Upper lobe of right lung (tissue), 1 donor: ENCODE data around the gene BICD2. TPM values are rescaled to one million over a fixed set of nuclear protein-coding genes. Genes with fewer than 3 reads are reported as not detected.

ENCODE experiments used
- ATAC-seq: fragments of 200-7000 bp; cut with Tn5 transposase; one replicate; pipeline ENCODE4 v1.9.1; 2020; ENCODE audit warnings: mild to moderate bottlenecking, moderate library complexity
- DNase-seq: peaks from one replicate; pipeline ENCODE4 v3.0.0-alpha.2; 2020
- H3K27ac ChIP-seq: fragments of 200-600 bp; one replicate; pipeline ENCODE4 v1.8.0; 2022
- H3K27me3 ChIP-seq: fragments of 200-600 bp; one replicate; pipeline ENCODE4 v1.8.0; 2022; ENCODE audit warnings: mild to moderate bottlenecking
- H3K36me3 ChIP-seq: fragments of 200-600 bp; one replicate; pipeline ENCODE4 v1.8.0; 2022
- H3K4me1 ChIP-seq: fragments of 200-600 bp; one replicate; pipeline ENCODE4 v1.8.0; 2022
- H3K4me3 ChIP-seq: fragments of 200-600 bp; one replicate; pipeline ENCODE4 v1.8.0; 2022; ENCODE audit warnings: mild to moderate bottlenecking
- H3K9me3 ChIP-seq: fragments of 200-600 bp; one replicate; pipeline ENCODE4 v1.8.0; 2022
- CTCF ChIP-seq: fragments of 200-600 bp; IDR thresholded peaks from one replicate; pipeline ENCODE4 v1.8.0; 2022; ENCODE audit warnings: antibody characterized with exemption
- intact Hi-C: fragments of 100-400 bp; cut with DNase I; formaldehyde crosslinking; loops from one replicate; pipeline ENCODE4 v1.11.0; 2022
- total RNA-seq: library from RNA; stranded (reverse); fragmentation: NEBNext Ultra II Directional; extraction: Animal tissue kit (Norgen Biotek cat#: 25700); gene quantifications from one replicate; pipeline ENCODE4 v1.2.1, GENCODE V29; 2021
- donor health status: DM: no; HTN: yes; CAD: no; lungs with severe emphysema.

BICD2 gene
- total RNA-seq, 1 donor from 2014 or later, result 38.6 TPM

GRCh38 chr9:92706218-92706940 lies 58.3 kb downstream of the BICD2 start:
- Histone ChIP-seq H3K36me3 (peaks cover 10% of the 10 kb centered on the region), H3K9me3 (no peaks in the 10 kb centered on the region), H3K4me1 (no peaks in the 10 kb centered on the region), H3K27ac (no peak overlapping the region), H3K4me3 (no peak overlapping the region), H3K27me3 (no peaks in the 10 kb centered on the region)
- ATAC-seq, result peak; percentile 80
- peak; percentile 48 for TF ChIP-seq CTCF
- intact Hi-C loops, result no loop called here
- DNase-seq, result no peak

- Histone ChIP-seq H3K9me3 (no peaks in the 10 kb centered on the region), H3K4me3 (no peak overlapping the region), H3K4me1 (no peaks in the 10 kb centered on the region), H3K36me3 (peaks cover 2% of the 10 kb centered on the region), H3K27ac (no peak overlapping the region), H3K27me3 (no peaks in the 10 kb centered on the region)
- ATAC-seq (no peak), DNase-seq (no peak)
- TF ChIP-seq CTCF, result no peak
- intact Hi-C loops, result no loop called here
Observed at GRCh38 chr9:92704528-92704927, 60.1 kb downstream of the BICD2 start.

GRCh38 chr9:92696619-92697018 lies 68.0 kb downstream of the BICD2 start:
- ATAC-seq (no peak), DNase-seq (no peak)
- H3K4me1 ChIP-seq, result no peaks in the 10 kb centered on the region
- no peaks in the 10 kb centered on the region for H3K27me3 ChIP-seq
- H3K27ac ChIP-seq, result no peak overlapping the region
- no peaks in the 10 kb centered on the region for H3K36me3 ChIP-seq
- no peak overlapping the region for H3K4me3 ChIP-seq
- H3K9me3 ChIP-seq, result peaks cover 8% of the 10 kb centered on the region
- no peak for TF ChIP-seq CTCF
- intact Hi-C loops, result no loop called here

GRCh38 chr9:92686954-92687353 lies 77.7 kb downstream of the BICD2 start:
- Histone ChIP-seq H3K36me3 (no peaks in the 10 kb centered on the region), H3K4me1 (no peaks in the 10 kb centered on the region), H3K4me3 (no peak overlapping the region), H3K27ac (no peak overlapping the region), H3K9me3 (peaks cover 6% of the 10 kb centered on the region), H3K27me3 (no peaks in the 10 kb centered on the region)
- DNase-seq (no peak), ATAC-seq (no peak)
- TF ChIP-seq CTCF, result no peak
- intact Hi-C loops, result no loop called here

- TF ChIP-seq CTCF, result no peak
- H3K4me3 ChIP-seq, result no peak overlapping the region
- no peaks in the 10 kb centered on the region for H3K4me1 ChIP-seq
- H3K27me3 ChIP-seq, result no peaks in the 10 kb centered on the region
- no peak overlapping the region for H3K27ac ChIP-seq
- intact Hi-C loops, result no loop called here
- no peak for ATAC-seq
- no peaks in the 10 kb centered on the region for H3K36me3 ChIP-seq
- no peak for DNase-seq
- H3K9me3 ChIP-seq, result peaks cover 4% of the 10 kb centered on the region
Observed at GRCh38 chr9:92685022-92685421, 79.6 kb downstream of the BICD2 start.

GRCh38 chr9:92682269-92682668 lies 82.4 kb downstream of the BICD2 start:
- DNase-seq (no peak), ATAC-seq (no peak)
- H3K27ac ChIP-seq, result no peak overlapping the region
- H3K9me3 ChIP-seq, result no peaks in the 10 kb centered on the region
- H3K27me3 ChIP-seq, result no peaks in the 10 kb centered on the region
- TF ChIP-seq CTCF, result no peak
- H3K36me3 ChIP-seq, result no peaks in the 10 kb centered on the region
- H3K4me3 ChIP-seq, result no peak overlapping the region
- no peaks in the 10 kb centered on the region for H3K4me1 ChIP-seq
- intact Hi-C loops, result no loop called here
